HEK293 (cell line): ENCODE measurements around the gene DYNLT1.
A peak's percentile ranks its signal among the peaks of the same experiment; 100 is the strongest.
"Not testable (repeated sequence)": the region's sequence is repeated elsewhere in the genome, so short reads cannot be mapped to it uniquely, and the experiment has no call there.

Experiments
- CTCF ChIA-PET: fragments of 350-600 bp; formaldehyde crosslinking; extraction: SDS; loops from one replicate; lab custom pipeline; 2021; ENCODE audit warnings: antibody characterized with exemption; lab: Yijun Ruan, JAX
- POLR2A ChIA-PET: fragments of 300-600 bp; formaldehyde crosslinking; extraction: SDS; loops from one replicate; lab custom pipeline; 2020; ENCODE audit warnings: antibody characterized with exemption, inconsistent platforms; lab: Yijun Ruan, JAX
- H3K27ac ChIP-seq: fragments of 200-500 bp; sonication (Bioruptor generic); 2 replicates; pipeline ENCODE4 v1.5.1; 2014; ENCODE audit warnings: low read depth, low read length, control low read depth, inconsistent platforms; ENCODE audit errors: extremely low read depth
- H3K36me3 ChIP-seq, 2 experiments: fragments of 200-500 bp in 1 of 2; sonication (Bioruptor generic) in 1 of 2; 1 replicate in 1 of 2; 2 replicates in 1 of 2; pipeline ENCODE4 v1.5.1; 2014 to 2017; ENCODE audit warnings: inconsistent platforms in 2 of 2, low read length in 2 of 2; ENCODE audit not compliant: control insufficient read depth in 2 of 2, insufficient read depth in 1 of 2
- H3K4me1 ChIP-seq: fragments of 200-500 bp; sonication (Bioruptor generic); 2 replicates; pipeline ENCODE4 v1.5.1; 2014; ENCODE audit warnings: mild to moderate bottlenecking, low read length, inconsistent platforms; ENCODE audit not compliant: control insufficient read depth, insufficient read depth
- H3K4me3 ChIP-seq: 2 replicates; pipeline ENCODE4 v1.5.1; 2011; ENCODE audit warnings: low read depth, mild to moderate bottlenecking, control low read depth, low read length, moderate library complexity
- H3K9me3 ChIP-seq: fragments of 200-500 bp; sonication (Bioruptor generic); 2 replicates; pipeline ENCODE4 v1.5.1; 2014; ENCODE audit warnings: low read depth, low read length, inconsistent platforms; ENCODE audit not compliant: control insufficient read depth, insufficient read depth
- HOXD13 ChIP-seq: sonication (generic); formaldehyde crosslinking; IDR thresholded peaks from 2 replicates; pipeline ENCODE4 v1.8.0; 2022; ENCODE audit warnings: missing genetic modification reagents, borderline replicate concordance
- REPIN1 ChIP-seq: fragments of 450-650 bp; formaldehyde crosslinking; IDR thresholded peaks from 2 replicates; pipeline ENCODE4 v1.5.1; 2017; ENCODE audit warnings: missing biosample characterization, missing genetic modification characterization, low read depth
- SALL2 ChIP-seq: fragments of 450-650 bp; formaldehyde crosslinking; IDR thresholded peaks from 2 replicates; pipeline ENCODE4 v1.5.0; 2017; ENCODE audit warnings: missing biosample characterization, mild to moderate bottlenecking, missing genetic modification characterization, borderline replicate concordance
- SETDB1 ChIP-seq: IDR thresholded peaks from one replicate; pipeline ENCODE4 v1.6.1; 2017; ENCODE audit warnings: mild to moderate bottlenecking, low read length, moderate library complexity, mixed read lengths; ENCODE audit not compliant: insufficient read length
- TCF7L2 ChIP-seq: IDR thresholded peaks from 2 replicates; pipeline ENCODE4 v1.6.1; 2011; ENCODE audit warnings: low read depth, mild to moderate bottlenecking, inconsistent platforms, low read length, moderate library complexity, borderline replicate concordance
- ZBTB11 ChIP-seq: fragments of 450-650 bp; formaldehyde crosslinking; conservative IDR thresholded peaks from 2 replicates; pipeline ENCODE4 v1.5.1; 2016; ENCODE audit warnings: low read depth, missing biosample characterization, missing genetic modification characterization
- ZBTB17 ChIP-seq: fragments of 450-650 bp; formaldehyde crosslinking; IDR thresholded peaks from 2 replicates; pipeline ENCODE4 v1.5.1; 2016; ENCODE audit warnings: missing biosample characterization, missing genetic modification characterization
- ZNF19 ChIP-seq: fragments of 450-650 bp; formaldehyde crosslinking; IDR thresholded peaks from 2 replicates; pipeline ENCODE4; 2016; ENCODE audit warnings: missing biosample characterization, missing genetic modification characterization, low read depth
- ZNF521 ChIP-seq: fragments of 450-650 bp; formaldehyde crosslinking; IDR thresholded peaks from 2 replicates; pipeline ENCODE4 v1.5.1; 2017; ENCODE audit warnings: missing biosample characterization, mild to moderate bottlenecking, missing genetic modification characterization
- ZNF549 ChIP-seq: fragments of 450-650 bp; IDR thresholded peaks from 2 replicates; pipeline ENCODE4 v1.5.1; 2018; ENCODE audit warnings: missing biosample characterization, missing genetic modification characterization, mild to moderate bottlenecking, inconsistent platforms, moderate library complexity
- ZNF600 ChIP-seq: fragments of 450-650 bp; formaldehyde crosslinking; IDR thresholded peaks from 2 replicates; pipeline ENCODE4 v1.5.1; 2016; ENCODE audit warnings: missing biosample characterization, missing genetic modification characterization
- ZNF629 ChIP-seq: fragments of 450-650 bp; formaldehyde crosslinking; IDR thresholded peaks from 2 replicates; pipeline ENCODE4 v1.5.1; 2017; ENCODE audit warnings: missing biosample characterization, missing genetic modification characterization

Gene DYNLT1

GRCh38 chr6:158653577-158654354 is 9.2 kb upstream of the DYNLT1 start:
- no peaks in the 10 kb centered on the region for H3K36me3 ChIP-seq
- ChIA-PET CTCF (interaction anchor here (0.7 to 1.2 kb wide), 2 partner anchors 19 to 450 kb away, joined by 4 to 6 read pairs; no protein-coding TSS in a partner anchor), POLR2A (no interaction called here)
- no peaks in the 10 kb centered on the region for H3K4me1 ChIP-seq
- no peak overlapping the region for H3K27ac ChIP-seq
- TF ChIP-seq TCF7L2 (0 out of 2 replicates have a peak, but pooled peaks have one; percentile 56), ZNF521 (no peak), SETDB1 (peak; percentile 6), ZNF600 (no peak)
- H3K4me3 ChIP-seq, result no peak overlapping the region
- no peaks in the 10 kb centered on the region for H3K9me3 ChIP-seq

GRCh38 chr6:158651981-158652737 is 7.6 kb upstream of the DYNLT1 start:
- H3K4me3 ChIP-seq, H3K9me3 ChIP-seq, POLR2A ChIA-PET, H3K36me3 ChIP-seq, H3K27ac ChIP-seq, H3K4me1 ChIP-seq: not testable (repeated sequence)
- CTCF ChIA-PET, result interaction anchor here (1.1 kb wide), 2 partner anchors 39 to 52 kb away, joined by 3 to 4 read pairs; no protein-coding TSS in a partner anchor

- no peak within 1 kb of the TSS for H3K27ac ChIP-seq
- POLR2A ChIA-PET, result no interaction called here
- no peaks in the 10 kb centered on the region for H3K9me3 ChIP-seq
- TF ChIP-seq ZBTB17 (tag by site-specific recombination), result peak; percentile 54
- no peak for TF ChIP-seq ZNF19 (tag by site-specific recombination)
- no peak for TF ChIP-seq ZBTB11
- TF ChIP-seq HOXD13 (CRISPR knock-in tag), result no peak
- TF ChIP-seq REPIN1 (tag by site-specific recombination), result no peak
- 0 out of 2 replicates have a peak, but pooled peaks have one; percentile 25 for TF ChIP-seq ZNF629 (tag by site-specific recombination)
- TF ChIP-seq ZNF549, result no peak
- TF ChIP-seq SALL2, result no peak
- CTCF ChIA-PET, result interaction anchor here (0.6 to 2.8 kb wide), 8 partner anchors 10 to 435 kb away, joined by 3 to 17 read pairs (median 4); no protein-coding TSS in a partner anchor
- no peaks in the 10 kb centered on the region for H3K36me3 ChIP-seq
- no peak within 1 kb of the TSS for H3K4me3 ChIP-seq
- H3K4me1 ChIP-seq, result peaks cover 5% of the 10 kb centered on the region; the same call in 1 of the 2 replicates
These were observed 5.0 kb upstream of the DYNLT1 start, which contains the start of gene SYTL3 for GRCh38 chr6:158649289-158650143. TSS of gene SYTL3 (plus strand) at chr6:158650054. CDS start at chr6:158663269, 13,215 bp downstream.
